ENCODE results near the gene MECR.
A peak's percentile ranks its signal among the peaks of the same experiment; 100 is the strongest.
"Not testable (repeated sequence)": the region's sequence is repeated elsewhere in the genome, so short reads cannot be mapped to it uniquely, and the experiment has no call there.

The MECR gene

DNA sequence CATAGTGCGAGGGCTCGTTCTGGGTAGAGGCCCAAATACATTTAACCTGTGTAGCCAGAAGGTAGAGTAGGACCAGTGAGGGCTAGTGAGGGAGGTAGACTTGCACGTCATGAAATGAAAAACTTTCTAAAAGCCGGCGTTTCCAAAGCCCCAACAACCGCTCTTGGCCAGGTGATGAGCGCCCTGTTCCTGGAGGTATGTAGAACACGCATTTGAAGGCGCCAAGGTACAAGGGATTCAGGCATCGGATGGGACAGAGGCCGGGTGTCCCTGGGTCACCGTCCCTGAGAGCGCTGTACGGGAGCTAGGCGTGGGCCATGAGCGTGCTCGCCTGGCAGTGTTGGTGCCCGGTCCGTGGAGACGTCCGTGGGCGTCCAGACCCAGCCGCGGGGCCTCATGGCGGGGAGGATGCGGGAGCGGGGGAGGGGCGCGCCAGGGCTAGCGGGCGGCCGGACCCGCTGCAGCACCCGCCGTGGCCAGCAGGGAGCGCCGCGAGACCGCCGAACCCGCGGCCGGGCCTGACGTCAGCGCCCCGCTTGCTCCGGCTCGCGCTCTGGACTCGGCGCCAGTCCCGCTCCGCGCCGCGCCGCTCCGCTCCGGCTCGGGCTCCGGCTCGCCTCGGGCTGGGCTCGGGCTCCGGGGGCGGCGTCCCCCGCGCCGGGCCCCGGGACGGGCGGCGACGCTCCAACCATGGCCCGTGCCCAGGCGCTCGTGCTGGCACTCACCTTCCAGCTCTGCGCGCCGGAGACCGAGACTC, 5.4 kb upstream of the MECR start, which contains the start of gene PTPRU:
TSS of gene PTPRU (plus strand) at position 568 of the 757 bp plus-strand sequence. CDS start at position 691, 123 bp downstream.
- peak; percentile 56 to 79 (median 68) for DNase-seq

DNA sequence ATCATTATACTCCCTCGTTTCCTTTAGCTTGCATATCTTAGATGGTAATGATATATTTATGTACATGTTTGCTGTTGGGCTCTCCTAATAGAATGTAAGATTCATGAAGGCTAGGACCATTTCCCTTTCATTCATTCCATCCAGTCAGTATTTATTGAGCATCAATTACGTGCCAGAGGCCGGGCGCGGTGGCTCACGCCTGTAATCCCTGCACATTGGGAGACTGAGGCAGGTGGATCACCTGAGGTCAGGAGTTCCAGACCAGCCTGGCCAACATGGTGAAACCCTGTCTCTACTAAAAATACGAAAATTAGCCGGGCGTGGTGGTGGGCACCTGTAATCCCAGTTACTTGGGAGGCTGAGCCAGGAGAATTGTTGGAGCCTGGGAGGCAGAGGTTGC, 4.1 kb upstream of the MECR start:
- DNase-seq: not testable (repeated sequence)

DNA sequence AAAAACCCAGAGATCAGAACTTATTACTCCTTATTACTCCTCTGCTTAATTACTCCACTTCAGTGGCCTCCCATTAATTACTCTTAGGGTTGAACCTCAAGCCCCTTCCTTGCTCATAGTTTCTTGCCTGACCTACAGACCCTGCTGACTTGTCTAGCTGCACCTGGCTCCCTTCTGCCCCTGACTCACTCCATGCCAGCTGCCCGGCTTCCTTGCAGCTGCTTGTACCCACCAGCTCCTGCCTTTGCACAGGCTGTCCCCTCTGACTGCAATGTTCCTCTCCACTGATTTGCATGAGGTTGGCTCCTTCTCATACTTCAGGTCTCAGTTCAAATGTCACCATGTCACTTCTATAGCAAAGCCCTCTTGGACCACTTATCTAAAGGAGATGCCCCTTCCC, 3.7 kb upstream of the MECR start:
- no peak for DNase-seq

DNA sequence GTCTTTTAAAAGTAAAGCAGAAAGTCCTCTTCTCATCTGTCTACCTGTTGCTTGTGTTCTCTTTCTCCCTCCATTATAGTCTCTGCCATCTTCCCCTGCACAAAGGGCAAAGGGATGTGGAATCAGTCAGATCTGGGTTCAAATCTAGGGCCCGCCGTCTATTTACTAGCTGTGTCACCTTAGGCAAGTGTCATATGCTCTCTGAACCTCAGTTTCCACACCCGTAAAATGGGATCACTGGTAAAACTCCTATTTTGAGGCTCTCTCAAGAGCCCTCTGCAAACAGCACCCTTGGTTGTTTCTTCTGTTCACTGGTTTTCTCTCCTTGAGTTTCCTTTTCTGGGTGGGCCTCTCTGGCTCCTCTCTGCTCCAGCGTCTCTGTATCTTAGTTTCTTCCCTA, 3.0 kb upstream of the MECR start:
- no peak for DNase-seq

DNA sequence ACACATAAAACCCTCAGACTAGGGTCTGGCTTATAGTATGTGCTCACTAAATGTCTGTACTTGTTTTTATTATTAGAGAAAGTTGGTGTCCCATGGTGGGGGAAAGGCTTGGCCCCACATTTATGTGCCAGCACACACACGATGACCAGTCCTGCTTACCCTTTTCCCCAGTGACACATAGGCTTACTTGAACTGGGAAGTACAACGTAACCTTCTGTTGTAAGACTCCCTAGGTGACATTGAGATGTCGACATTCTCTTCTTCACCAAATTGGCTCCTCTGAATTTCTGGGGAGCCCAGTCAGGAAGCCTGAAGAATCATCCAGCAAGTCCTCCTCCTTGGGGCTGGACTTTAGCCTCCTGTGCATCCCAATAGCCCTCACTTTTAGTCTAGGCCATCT, 1.7 kb upstream of the MECR start:
- DNase-seq: no peak

DNA sequence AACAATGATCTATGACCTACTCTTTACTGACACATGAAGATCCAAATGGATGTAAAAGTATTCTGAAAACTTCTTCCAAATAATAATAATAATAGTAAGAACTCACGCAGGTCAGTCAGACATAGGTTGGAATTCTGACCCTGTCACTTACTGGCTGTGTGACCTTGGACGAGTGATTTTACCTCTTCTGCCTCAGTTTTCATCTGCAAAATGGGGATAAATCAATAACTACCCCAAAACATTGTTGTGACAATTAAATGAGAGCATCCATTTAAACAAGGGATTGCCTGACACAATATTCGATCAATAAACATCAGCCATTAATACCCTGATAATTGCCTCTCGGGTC, 556 bp downstream of the MECR start:
- DNase-seq: no peak

DNA sequence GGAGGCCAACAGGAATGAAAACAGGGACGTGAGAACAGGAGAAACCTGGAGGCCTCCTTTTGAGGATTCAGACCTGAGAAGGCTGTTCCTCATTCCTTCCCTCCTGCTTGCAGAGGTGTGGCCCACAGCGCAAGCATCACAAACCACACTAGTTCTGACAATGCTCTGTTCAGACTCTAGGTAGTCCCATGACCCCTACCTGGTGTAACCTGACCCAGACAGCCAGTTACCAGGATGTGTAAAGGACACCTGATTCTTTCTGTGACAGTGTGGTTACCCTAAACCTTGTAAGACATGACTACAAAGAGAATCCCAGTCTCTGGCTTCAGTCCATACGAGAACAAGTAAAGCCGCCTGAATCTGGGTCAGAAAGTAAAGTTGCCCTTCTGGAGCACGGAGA, 3.2 kb downstream of the MECR start:
- no peak for DNase-seq

DNA sequence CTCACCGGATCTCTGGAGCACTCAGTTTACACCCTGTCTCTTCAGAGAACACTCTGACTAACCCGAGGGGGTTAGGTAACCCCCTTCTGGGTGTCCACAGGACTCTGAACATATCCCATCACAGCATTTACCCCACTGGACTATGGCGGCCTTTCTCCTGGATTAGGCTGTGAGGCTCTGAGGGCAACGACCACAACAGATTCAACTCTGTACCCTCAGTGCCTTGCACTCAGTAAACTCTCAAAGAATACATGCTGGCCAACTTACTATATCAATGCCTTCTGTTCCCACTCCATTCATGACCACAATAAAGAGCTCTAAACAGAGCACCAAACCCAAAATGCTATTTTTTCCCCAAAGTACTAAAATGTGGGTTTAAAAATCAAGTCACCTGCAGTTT, 5.4 kb downstream of the MECR start:
- DNase-seq: no peak

GRCh38 chr1:29224356-29224837, 6.3 kb downstream of the MECR start:
- DNase-seq: no peak

GRCh38 chr1:29223521-29223920, 7.2 kb downstream of the MECR start:
- no peak for DNase-seq

DNA sequence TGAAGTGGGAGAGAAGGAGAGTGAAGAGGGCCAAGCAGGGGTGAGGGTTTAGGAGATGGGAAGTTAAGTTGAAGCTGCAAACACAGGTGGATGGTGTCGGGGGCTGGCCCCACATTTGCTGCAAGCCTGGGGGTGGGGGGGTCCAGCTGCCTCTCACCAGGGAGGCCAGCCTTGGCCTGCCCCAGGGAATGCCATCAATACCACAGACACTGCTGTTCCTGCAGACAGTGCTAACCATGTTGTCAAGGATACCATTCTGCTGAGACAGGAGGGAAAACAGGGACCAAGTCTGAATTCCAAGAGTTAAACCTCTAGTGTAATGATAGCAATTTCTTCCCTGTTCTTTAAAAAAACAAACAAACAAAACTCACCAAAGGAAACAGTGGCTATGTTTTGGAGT, 8.0 kb downstream of the MECR start:
- no peak for DNase-seq

DNA sequence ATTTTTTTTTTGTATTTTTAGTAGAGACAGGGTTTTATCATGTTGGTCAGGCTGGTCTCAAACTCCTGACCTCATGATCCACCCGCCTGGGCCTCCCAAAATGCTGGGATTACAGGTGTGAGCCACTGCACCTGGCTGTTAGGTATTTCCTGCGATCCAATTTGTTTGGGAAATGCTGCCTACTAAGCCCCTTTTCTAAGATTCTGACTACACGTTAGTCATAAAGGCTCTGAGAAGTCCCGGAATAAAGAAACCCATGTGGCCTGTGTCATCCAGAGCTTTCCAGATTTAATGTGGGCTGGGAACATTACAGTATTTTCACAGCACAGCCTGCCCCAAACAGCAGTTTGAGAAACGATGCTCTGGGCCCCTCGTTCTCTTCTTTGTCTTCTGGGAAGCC, 8.5 kb downstream of the MECR start:
- DNase-seq: not testable (repeated sequence)

DNA sequence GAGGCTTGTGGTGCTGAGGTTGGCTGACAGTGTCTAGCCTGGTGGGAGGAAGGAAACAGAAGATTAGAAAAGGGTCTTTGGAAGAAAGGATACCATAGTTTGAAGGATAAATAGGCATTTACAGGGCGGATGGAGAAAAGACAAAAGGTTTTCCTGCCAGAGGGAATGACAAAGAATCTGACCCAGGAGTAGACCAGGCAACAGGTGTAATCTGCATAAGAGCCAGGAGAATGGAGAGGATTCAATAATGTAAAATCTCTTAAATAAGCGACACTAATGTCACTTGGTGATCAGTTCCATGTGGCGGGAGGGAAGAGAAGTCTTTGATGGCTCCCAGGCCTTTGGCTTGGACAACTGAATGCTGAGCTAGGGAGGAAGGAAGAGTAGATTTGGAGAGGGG, 9.4 kb downstream of the MECR start:
- DNase-seq: no peak

GRCh38 chr1:29218223-29218622, 12.5 kb downstream of the MECR start:
- DNase-seq: no peak

- no peak for DNase-seq
These were observed 13.1 kb downstream of the MECR start for GRCh38 chr1:29217633-29218032.

GRCh38 chr1:29213055-29213454, 17.7 kb downstream of the MECR start:
- DNase-seq: no peak

DNA sequence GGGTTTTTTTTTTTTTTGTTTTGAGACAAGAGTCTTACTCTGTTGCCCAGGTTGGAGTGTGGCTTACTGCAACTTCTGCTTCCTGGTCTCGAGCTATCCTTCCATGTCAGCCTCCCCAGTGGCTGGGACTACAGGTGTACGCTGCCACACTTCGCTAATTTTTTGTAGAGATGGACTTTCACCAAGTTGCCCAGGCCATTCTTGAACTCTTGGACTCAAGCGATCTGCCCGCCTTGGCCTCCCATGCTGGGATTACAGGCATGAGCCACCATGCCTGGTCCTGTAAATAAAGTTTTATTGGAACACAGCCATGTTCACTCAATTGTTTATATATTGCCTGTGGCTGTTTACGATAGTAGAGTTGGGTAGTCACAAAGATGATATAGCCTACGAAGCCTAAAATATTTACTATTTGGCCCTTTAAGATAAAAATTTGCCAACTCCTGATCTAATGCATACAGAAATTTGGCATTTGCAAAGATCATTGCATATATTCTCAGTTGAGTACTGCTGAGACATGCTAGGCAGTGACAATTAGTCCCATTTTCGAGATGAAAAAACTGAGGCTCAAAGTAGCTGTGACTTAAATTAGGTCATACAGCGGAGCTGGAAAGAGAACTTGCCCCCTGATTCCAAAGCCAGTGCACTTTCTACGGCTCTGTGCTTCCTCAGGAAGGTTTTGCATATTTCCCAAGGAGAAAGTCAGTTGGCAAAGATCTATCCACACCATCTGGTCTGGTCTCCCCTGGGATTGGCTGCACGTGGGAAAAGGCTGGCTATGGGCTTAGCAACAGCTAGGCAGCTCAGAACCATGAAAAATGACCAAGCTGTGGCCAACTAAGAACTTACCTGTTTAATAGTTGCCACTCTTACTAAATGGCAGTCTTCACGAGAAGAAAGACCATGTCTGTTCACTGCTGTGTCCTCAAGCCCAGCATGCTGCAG, 19.4 kb downstream of the MECR start:
- no peak for DNase-seq

GRCh38 chr1:29210278-29211085, 20.3 kb downstream of the MECR start:
- no peak for DNase-seq

- DNase-seq: no peak
These were observed 21.6 kb downstream of the MECR start for GRCh38 chr1:29209173-29209572.

DNA sequence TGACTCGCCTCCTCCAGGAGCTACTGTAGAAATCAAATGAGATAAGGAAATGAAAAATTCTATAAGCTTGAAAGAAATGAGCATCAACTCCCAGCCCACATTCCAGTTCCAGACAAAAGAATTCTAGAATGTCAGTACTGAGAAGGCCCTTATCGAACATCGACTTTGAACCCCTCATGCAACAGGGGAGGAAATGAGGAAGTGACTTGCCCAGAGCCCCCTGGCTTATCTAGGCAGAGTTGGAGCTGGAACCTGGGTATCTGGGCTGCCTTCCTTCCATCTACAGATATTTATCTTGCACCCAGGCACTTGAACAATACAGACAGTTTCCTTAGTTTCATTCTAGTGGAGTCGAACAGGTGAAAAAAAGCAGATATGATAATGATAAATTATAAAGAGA, 22.3 kb downstream of the MECR start:
- no peak for DNase-seq

DNA sequence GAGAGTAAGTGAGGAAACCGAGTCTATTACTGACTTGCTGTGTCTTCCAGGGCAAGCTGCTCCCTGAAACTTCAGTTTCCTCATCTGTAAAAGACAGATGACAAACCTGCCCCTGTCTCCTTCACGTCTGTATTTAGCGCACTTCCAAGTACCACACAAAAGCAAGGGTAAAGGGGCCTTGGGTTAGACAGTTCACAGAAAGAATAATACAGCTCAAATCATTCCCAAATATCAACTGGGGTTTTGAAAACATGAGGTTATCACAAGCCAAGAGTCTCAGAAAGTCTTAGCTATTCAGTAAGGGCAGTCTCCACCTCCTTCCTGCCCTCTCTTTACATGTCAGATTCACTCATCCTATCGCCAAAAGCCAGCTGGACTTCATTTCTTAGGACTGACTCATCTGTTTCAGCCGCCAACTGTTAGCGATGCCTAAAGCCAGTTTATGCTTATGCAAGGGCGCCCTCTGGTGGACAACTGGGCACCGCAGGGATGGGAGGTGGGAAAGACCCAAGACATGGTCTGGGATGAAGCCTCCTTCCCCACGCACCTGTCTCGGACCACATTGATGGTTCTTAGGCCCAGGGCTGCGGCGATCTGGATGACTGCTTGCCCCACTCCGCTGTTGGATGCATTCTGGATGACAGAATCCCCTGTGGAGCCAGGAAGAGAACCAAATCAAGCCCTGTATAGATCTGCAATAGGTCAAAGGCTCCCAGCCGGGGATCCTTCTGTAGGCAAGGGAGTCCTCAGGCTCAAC, 28.0 kb downstream of the MECR start:
- DNase-seq: peak; percentile 65 to 92 (median 81)

- no peak for DNase-seq
These were observed 28.7 kb downstream of the MECR start for GRCh38 chr1:29202053-29202452.

All from T-helper 1 cell (primary cell).